ENCODE data around the gene NT5C3B. TPM values are rescaled to one million over a fixed set of nuclear protein-coding genes. Genes with fewer than 3 reads are reported as not detected.

NT5C3B gene
- total RNA-seq: 77.0 and 90.6 TPM in 2 replicates

GRCh38 chr17:41835800-41836549, at the start of gene NT5C3B:
Gene NT5C3B (minus strand): TSS chr17:41836232. CDS start chr17:41836193, 39 bp downstream.

GRCh38 chr17:41864836-41865595, 29.0 kb upstream of the NT5C3B start, which contains the start of gene KLHL11:
Gene KLHL11 (minus strand): TSS chr17:41865423. CDS start chr17:41865370, 53 bp downstream.

GRCh38 chr17:41837761-41838538, 1.9 kb upstream of the NT5C3B start, which contains the start of gene KLHL10:
Gene KLHL10 (plus strand): TSS chr17:41837825. CDS start chr17:41837933, 108 bp downstream.

GRCh38 chr17:41812381-41813151, 23.5 kb downstream of the NT5C3B start, which contains the start of gene FKBP10:
Gene FKBP10 (plus strand): TSS chr17:41813004. CDS start chr17:41813035, 31 bp downstream.

GRCh38 chr17:41811549-41812380, 24.3 kb downstream of the NT5C3B start, which contains the start of gene P3H4:
Gene P3H4 (minus strand): TSS chr17:41811949. CDS start chr17:41811915, 34 bp downstream.

GRCh38 chr17:41786227-41787020, 49.6 kb downstream of the NT5C3B start, which contains the start of gene JUP:
Gene JUP (minus strand): TSS chr17:41786711. CDS start chr17:41771854, 14,857 bp downstream.

Small RNAs within 50 kb of the gene (small RNA-seq; reads per million reads assigned to genes)
- not detected for gene AC125257.2

Other genes starting within 250 kb of the NT5C3B start
- 0.78 and 1.6 TPM in 2 replicates for gene KRT14, start 249.3 kb downstream of the NT5C3B start, total RNA-seq
- 2.7 and 4.1 TPM in 2 replicates for gene KRT16, start 223.5 kb downstream of the NT5C3B start, total RNA-seq
- 1.7 and 3.7 TPM in 2 replicates for gene KRT17, start 211.7 kb downstream of the NT5C3B start, total RNA-seq
- gene EIF1, start 147.3 kb downstream of the NT5C3B start, total RNA-seq: 98.0 and 127 TPM in 2 replicates
- gene GAST, start 123.9 kb downstream of the NT5C3B start, total RNA-seq: not detected in 2 replicates
- gene HAP1, start 101.6 kb downstream of the NT5C3B start, total RNA-seq: 0.11 TPM in 1 of 2 replicates, not detected in the other
- 5.1 and 9.0 TPM in 2 replicates for gene JUP, start 49.5 kb downstream of the NT5C3B start, total RNA-seq
- 41.6 and 49.8 TPM in 2 replicates for gene P3H4, start 24.3 kb downstream of the NT5C3B start, total RNA-seq
- 340 and 384 TPM in 2 replicates for gene FKBP10, start 23.2 kb downstream of the NT5C3B start, total RNA-seq
- 0.13 and 0.43 TPM in 2 replicates for gene KLHL10, start 1.6 kb upstream of the NT5C3B start, total RNA-seq
- gene KLHL11, start 29.2 kb upstream of the NT5C3B start, total RNA-seq: 28.7 and 34.7 TPM in 2 replicates
- 109 and 118 TPM in 2 replicates for gene ACLY, start 82.7 kb upstream of the NT5C3B start, total RNA-seq
- gene ODAD4, start 94.4 kb upstream of the NT5C3B start, total RNA-seq: 1.3 and 3.9 TPM in 2 replicates
- 67.1 and 73.0 TPM in 2 replicates for gene CNP, start 130.6 kb upstream of the NT5C3B start, total RNA-seq
- gene DNAJC7, start 181.2 kb upstream of the NT5C3B start, total RNA-seq: 80.9 and 81.3 TPM in 2 replicates
- gene NKIRAS2, start 183.9 kb upstream of the NT5C3B start, total RNA-seq: 23.5 and 26.4 TPM in 2 replicates
- 0.11 and 0.26 TPM in 2 replicates for gene C17orf113, start 214.4 kb upstream of the NT5C3B start, total RNA-seq

Data from articular chondrocyte of knee joint (primary cell).